GM18498 (cell line): Measurements from ENCODE around the gene PDE11A.
"Not testable (repeated sequence)": the region's sequence is repeated elsewhere in the genome, so short reads cannot be mapped to it uniquely, and the experiment has no call there.

Source experiments
- ATAC-seq: cut with Tn5 transposase; IDR thresholded peaks from one replicate; pipeline ENCODE4 v1.9.1; 2021; ENCODE audit warnings: mild to moderate bottlenecking, moderate library complexity; ENCODE audit not compliant: unreplicated experiment

The PDE11A gene

GRCh38 chr2:178075006-178075326, 2.4 kb upstream of the PDE11A start:
- no peak for ATAC-seq

- ATAC-seq, result no peak
These were observed 1.8 kb upstream of the PDE11A start for GRCh38 chr2:178074123-178075005.

DNA sequence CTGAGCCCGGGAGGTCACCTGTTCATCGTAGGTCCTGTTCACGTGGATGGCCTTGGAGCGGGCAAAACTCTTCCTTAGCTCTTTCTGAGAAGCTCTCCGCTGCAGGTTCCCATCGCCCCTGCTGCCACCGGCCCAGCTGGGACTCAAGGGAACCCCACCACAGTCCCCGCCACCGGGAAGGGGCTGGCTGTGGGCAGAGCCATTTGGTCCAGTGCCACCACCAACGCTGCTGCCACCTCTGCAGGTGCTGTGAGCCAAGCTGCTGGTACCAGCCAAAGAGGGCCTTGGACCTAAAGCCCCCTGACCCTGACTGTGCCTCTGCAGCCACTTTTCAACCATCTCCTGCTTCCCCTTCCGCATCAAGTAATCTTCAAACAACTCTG, 586 bp downstream of the PDE11A start:
- no peak for ATAC-seq

DNA sequence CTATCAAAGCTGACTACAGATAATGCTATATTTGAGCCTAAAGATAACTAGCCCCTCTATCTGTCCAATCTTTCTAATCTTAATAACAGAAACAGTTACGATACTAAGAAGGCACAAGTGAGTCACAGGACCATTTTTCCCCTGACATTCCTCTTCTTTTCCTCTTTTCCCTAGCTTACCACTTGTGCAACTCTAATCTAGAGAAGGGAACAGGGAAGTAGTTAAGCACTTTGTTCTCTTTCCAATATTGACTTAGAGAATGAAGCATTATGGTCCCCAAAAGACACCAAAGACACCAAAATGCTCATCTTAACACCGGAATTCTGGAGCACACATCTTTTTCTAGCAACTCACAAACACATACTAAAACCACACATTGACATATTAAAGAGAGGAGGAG, 1.8 kb downstream of the PDE11A start:
- no peak for ATAC-seq

GRCh38 chr2:178069551-178069950, 3.0 kb downstream of the PDE11A start:
- ATAC-seq, result no peak

DNA sequence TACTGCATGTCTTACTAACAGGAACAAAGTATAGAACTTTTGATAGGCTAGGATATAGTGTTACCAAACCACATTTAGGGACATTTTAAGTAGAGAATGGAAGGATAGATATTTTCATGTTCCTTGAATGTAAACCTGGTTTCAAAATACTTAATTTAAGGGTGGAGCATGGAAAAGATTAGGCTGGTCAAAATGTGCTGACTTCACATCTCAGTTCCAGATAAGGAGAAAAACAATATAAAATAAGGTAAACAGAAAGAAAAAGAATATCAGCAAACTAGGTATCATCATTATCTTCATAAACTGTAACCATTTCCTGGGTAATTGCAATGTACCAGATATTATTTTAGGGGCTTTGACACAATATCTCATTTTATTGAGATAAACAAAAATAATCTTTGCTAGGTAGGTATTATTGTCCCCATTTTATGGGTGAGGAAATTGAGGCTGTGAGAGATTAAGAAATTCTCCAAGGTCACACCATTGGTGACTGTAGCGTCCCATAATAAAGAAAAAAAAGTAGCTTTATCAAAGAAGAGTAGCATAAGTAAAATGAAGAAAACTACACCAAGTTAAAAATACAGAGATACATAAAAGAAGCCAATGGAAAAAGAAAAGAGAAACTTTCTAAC, 3.6 kb downstream of the PDE11A start:
- no peak for ATAC-seq

GRCh38 chr2:178066890-178067669, 5.5 kb downstream of the PDE11A start:
- ATAC-seq, result no peak

GRCh38 chr2:178066324-178066723, 6.3 kb downstream of the PDE11A start:
- no peak for ATAC-seq

DNA sequence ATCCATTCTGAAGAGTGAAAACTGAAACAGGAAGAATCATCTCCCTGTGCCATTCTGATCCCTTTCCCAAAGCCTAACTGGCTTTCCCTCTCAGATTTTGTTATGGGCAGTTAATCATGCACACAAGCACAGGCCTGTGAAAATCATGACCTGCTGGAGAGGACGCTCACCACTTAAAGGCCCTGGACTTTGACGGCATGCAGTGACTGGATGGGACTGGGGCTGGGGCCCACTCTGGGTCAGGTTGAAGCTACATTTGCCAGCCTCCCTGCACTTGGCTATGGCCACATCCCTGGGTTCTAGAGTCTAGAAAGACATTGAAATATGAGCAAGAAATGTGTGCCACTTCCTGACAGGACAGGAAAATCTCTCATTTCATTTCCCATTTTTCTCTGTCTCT, 12.9 kb downstream of the PDE11A start:
- no peak for ATAC-seq

DNA sequence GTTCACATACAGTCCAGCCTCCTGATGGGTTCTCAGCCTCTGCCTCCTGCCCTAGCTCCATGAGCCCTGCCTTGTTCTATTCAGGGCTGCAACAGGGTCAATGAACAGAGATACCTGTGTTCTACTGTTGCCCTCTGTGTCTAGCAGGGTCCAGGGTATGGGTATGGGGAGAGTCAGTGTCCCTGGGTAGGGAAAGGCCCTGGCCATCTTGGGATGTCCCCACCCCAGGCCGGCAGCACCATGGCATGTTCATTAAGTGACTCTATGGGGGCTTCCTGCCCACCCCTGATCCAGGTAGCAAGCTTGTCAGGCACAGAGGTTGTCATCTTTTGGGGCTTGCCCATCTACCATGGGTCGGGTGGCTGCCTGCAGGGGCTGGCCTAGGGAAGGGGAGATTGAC, 13.5 kb downstream of the PDE11A start:
- no peak for ATAC-seq

DNA sequence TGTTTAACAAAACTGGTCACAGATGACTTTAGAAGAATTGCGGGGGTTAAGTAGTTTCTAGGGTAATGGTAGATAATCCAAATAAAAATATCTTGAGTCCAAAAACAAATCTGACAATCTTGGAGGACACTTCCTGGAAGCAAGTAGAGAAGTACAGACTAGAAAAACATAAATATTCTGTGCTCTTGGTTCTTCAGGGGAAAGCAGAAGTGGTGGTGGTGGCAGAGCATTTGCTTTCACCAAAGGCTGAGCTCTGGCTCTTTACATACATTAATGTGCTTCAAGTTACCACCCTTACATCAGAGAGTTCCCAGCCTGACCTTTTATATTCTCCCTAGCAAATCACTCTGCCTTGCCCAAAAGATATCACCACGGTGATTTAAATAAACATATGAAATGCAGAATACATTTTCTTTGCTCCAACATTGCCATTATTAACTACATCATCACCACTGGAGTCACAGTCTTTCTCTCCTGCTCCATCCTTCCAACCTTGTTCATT, 15.3 kb downstream of the PDE11A start:
- ATAC-seq, result no peak

DNA sequence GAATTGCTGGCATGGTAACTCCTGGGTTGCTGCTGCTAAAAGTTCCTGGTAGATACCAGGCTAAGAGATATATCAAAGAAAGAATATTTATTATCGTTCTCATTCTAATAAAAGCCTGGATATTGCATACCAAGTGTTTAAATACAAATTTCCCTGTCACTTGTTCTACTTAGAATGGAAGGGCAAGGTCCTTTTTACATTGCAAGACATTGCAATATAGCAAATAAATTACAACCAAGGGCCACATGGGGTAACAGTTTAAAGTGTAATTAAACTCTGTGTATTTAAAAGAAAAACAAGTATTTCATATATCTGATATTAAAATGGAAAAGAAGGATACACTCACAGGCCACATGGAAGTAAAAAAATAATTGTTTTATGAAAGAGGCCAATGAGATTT, 16.2 kb downstream of the PDE11A start:
- ATAC-seq, result no peak

DNA sequence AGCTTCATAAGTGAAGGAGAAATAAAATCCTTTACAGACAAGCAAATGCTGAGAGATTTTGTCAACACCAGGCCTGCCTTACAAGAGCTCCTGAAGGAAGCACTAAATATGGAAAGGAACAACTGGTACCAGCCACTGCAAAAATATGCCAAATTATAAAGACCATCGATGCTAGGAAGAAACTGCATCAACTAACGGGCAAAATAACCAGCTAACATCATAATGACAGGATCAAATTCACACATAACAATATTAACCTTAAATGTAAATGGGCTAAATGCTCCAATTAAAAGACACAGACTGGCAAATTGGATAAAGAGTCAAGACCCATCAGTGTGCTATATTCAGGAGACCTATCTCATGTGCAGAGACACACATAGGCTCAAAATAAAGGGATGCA, 21.3 kb downstream of the PDE11A start:
- not testable (repeated sequence) for ATAC-seq

GRCh38 chr2:178047391-178047790, 25.2 kb downstream of the PDE11A start:
- ATAC-seq, result no peak

GRCh38 chr2:178044836-178045235, 27.7 kb downstream of the PDE11A start:
- no peak for ATAC-seq

GRCh38 chr2:178043266-178043665, 29.3 kb downstream of the PDE11A start:
- no peak for ATAC-seq

- not testable (repeated sequence) for ATAC-seq
These were observed 39.0 kb downstream of the PDE11A start for GRCh38 chr2:178033583-178033982.

- ATAC-seq, result no peak
These were observed 43.2 kb downstream of the PDE11A start for GRCh38 chr2:178029342-178029741.

- ATAC-seq, result no peak
These were observed 46.9 kb downstream of the PDE11A start for GRCh38 chr2:178025551-178026185.

GRCh38 chr2:178018141-178018540, 54.4 kb downstream of the PDE11A start:
- no peak for ATAC-seq

- no peak for ATAC-seq
These were observed 56.0 kb downstream of the PDE11A start for GRCh38 chr2:178016612-178017011.
